RWPE2 (cell line): ENCODE data around the gene RBM20.

Source experiments
- ATAC-seq: fragments of 200-7000 bp; cut with Tn5 transposase; 3 replicates; pipeline ENCODE4 v1.9.1; 2021; ENCODE audit warnings: low read depth
- DNase-seq: peaks from one replicate; pipeline ENCODE4 v3.0.0-alpha.2; 2020; ENCODE audit warnings: low spot score
- H3K27ac ChIP-seq: fragments of 450-650 bp; 2 replicates; pipeline ENCODE4 v1.5.1; 2017; ENCODE audit warnings: mild to moderate bottlenecking; ENCODE audit not compliant: poor library complexity, severe bottlenecking
- H3K27me3 ChIP-seq: fragments of 250-450 bp; sonication (Bioruptor Pico); 2 replicates; pipeline ENCODE4 v1.5.1; 2021; ENCODE audit warnings: mild to moderate bottlenecking, moderate library complexity; ENCODE audit not compliant: insufficient read depth, poor library complexity, severe bottlenecking
- H3K36me3 ChIP-seq: fragments of 250-450 bp; sonication (Bioruptor Pico); 2 replicates; pipeline ENCODE4 v1.5.1; 2020; ENCODE audit warnings: low read depth, mild to moderate bottlenecking, moderate library complexity
- H3K4me1 ChIP-seq: fragments of 250-450 bp; sonication (Bioruptor Pico); 2 replicates; pipeline ENCODE4 v1.5.1; 2021; ENCODE audit warnings: mild to moderate bottlenecking, moderate library complexity; ENCODE audit not compliant: insufficient read depth, poor library complexity, severe bottlenecking
- H3K4me3 ChIP-seq: fragments of 250-450 bp; sonication (Bioruptor Pico); 2 replicates; pipeline ENCODE4 v1.5.1; 2021; ENCODE audit warnings: mild to moderate bottlenecking, moderate library complexity; ENCODE audit not compliant: severe bottlenecking
- H3K9me3 ChIP-seq: fragments of 250-450 bp; sonication (Bioruptor Pico); 2 replicates; pipeline ENCODE4 v1.5.1; 2021; ENCODE audit warnings: mild to moderate bottlenecking, moderate library complexity; ENCODE audit not compliant: severe bottlenecking
- TF ChIP-seq, protein P1 (sequence below): fragments of 450-650 bp; IDR thresholded peaks from one replicate; pipeline ENCODE4 v1.5.1; 2017; ENCODE audit warnings: mild to moderate bottlenecking, moderate library complexity; ENCODE audit not compliant: poor library complexity, severe bottlenecking

RBM20 gene

GRCh38 chr10:110753462-110753861, 109.3 kb downstream of the RBM20 start:
- H3K36me3 ChIP-seq: no peaks in the 10 kb centered on the region
- DNase-seq (no peak), ATAC-seq (no peak)
- H3K27me3 ChIP-seq: no peaks in the 10 kb centered on the region
- TF ChIP-seq, protein P1, sequence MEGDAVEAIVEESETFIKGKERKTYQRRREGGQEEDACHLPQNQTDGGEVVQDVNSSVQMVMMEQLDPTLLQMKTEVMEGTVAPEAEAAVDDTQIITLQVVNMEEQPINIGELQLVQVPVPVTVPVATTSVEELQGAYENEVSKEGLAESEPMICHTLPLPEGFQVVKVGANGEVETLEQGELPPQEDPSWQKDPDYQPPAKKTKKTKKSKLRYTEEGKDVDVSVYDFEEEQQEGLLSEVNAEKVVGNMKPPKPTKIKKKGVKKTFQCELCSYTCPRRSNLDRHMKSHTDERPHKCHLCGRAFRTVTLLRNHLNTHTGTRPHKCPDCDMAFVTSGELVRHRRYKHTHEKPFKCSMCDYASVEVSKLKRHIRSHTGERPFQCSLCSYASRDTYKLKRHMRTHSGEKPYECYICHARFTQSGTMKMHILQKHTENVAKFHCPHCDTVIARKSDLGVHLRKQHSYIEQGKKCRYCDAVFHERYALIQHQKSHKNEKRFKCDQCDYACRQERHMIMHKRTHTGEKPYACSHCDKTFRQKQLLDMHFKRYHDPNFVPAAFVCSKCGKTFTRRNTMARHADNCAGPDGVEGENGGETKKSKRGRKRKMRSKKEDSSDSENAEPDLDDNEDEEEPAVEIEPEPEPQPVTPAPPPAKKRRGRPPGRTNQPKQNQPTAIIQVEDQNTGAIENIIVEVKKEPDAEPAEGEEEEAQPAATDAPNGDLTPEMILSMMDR: no peak
- H3K27ac ChIP-seq: no peak overlapping the region
- no peaks in the 10 kb centered on the region for H3K9me3 ChIP-seq
- no peak overlapping the region for H3K4me3 ChIP-seq
- no peaks in the 10 kb centered on the region for H3K4me1 ChIP-seq

GRCh38 chr10:110754375-110755105, 110.4 kb downstream of the RBM20 start:
- Histone ChIP-seq H3K9me3 (no peaks in the 10 kb centered on the region), H3K27ac (no peak overlapping the region), H3K4me1 (peaks cover 3% of the 10 kb centered on the region), H3K36me3 (no peaks in the 10 kb centered on the region), H3K4me3 (no peak overlapping the region), H3K27me3 (no peaks in the 10 kb centered on the region)
- DNase-seq (no peak), ATAC-seq (no peak)
- TF ChIP-seq, protein P1: no peak

DNA sequence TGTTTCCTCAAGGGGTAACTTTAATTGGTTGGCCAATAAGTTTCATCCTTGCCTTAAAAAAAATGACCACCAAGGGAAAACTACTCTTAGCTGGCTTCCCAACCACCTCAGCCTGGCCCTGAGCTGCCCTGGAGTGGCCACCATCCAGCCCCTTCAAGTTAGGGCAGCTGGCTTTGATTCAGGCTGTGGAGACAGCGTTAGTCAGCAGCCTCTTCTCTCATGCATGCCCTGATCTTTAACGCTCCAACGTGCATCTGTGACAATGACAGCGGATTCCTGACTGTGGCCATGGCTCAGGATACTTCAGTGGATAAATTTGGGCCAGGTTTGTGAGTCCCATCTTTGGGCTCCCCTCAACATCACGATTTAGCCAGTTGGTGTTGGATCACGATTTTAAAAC, 111.6 kb downstream of the RBM20 start:
- Histone ChIP-seq H3K4me3 (no peak overlapping the region), H3K27me3 (no peaks in the 10 kb centered on the region), H3K4me1 (peaks cover 3% of the 10 kb centered on the region), H3K36me3 (no peaks in the 10 kb centered on the region), H3K9me3 (no peaks in the 10 kb centered on the region), H3K27ac (no peak overlapping the region)
- ATAC-seq: no peak
- TF ChIP-seq, protein P1: no peak
- DNase-seq: no peak

DNA sequence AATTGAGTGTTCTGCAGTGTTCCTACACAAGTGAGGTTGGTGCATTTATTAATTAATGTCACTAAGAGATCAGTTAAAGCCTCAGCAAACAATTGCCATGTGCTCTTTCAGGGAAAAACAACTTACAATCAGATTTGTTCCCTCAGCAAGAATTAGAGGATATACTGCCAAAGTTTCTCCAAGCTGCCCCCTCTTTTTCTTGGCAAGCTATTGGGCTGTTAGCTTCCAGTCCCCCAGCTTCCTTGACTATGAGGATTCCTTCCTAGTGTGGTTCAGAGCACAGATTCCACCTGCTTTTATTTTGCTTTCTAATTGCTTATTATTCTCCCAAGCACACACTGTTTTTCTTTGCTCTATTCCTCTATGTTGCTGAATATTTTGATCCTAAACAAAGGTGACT, 112.7 kb downstream of the RBM20 start:
- DNase-seq: no peak
- Histone ChIP-seq H3K9me3 (no peaks in the 10 kb centered on the region), H3K36me3 (no peaks in the 10 kb centered on the region), H3K4me1 (peaks cover 3% of the 10 kb centered on the region), H3K27me3 (no peaks in the 10 kb centered on the region), H3K27ac (no peak overlapping the region), H3K4me3 (no peak overlapping the region)
- no peak for ATAC-seq
- TF ChIP-seq, protein P1: no peak

DNA sequence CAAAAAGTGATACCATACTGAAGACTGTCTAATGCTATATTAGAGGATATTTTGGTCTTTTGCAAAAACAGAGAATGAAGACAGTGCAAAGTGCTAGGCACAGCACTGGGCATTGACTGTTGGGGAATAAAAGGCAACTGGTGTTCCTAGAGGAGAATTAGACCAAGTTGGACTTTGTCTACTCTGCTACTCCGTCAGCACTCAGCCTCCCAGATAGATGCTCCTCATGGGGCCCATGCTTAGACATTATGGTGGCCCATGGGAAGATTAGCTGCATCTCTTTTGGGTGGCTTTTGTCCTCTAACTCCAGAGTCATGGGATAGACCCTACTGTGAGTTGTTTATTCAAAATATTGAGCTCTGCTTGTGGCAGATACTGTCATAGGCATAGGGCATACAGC, 113.5 kb downstream of the RBM20 start:
- no peaks in the 10 kb centered on the region for H3K27me3 ChIP-seq
- TF ChIP-seq, protein P1: no peak

More for the DNA sequence above, 113.5 kb downstream of the RBM20 start:
- Histone ChIP-seq H3K4me1 (peaks cover 3% of the 10 kb centered on the region), H3K36me3 (no peaks in the 10 kb centered on the region), H3K4me3 (no peak overlapping the region), H3K27ac (no peak overlapping the region), H3K9me3 (no peaks in the 10 kb centered on the region)
- ATAC-seq: no peak
- DNase-seq: no peak
